A673 (cell line): ENCODE measurements around the gene CDK19.

Experiments
- EZH2 ChIP-seq: fragments of 200-600 bp; sonication (generic); IDR thresholded peaks from 2 replicates; pipeline ENCODE4 v1.6.1; 2017; ENCODE audit warnings: borderline replicate concordance, low read depth, mild to moderate bottlenecking, mixed read lengths, antibody characterized with exemption, low read length; ENCODE audit not compliant: poor library complexity, severe bottlenecking
- TF ChIP-seq, protein P1 (sequence below): fragments of 300-800, 200-600 bp; sonication (generic); conservative IDR thresholded peaks from 2 replicates; pipeline ENCODE4 v1.5.1; 2017; ENCODE audit warnings: low read depth, mild to moderate bottlenecking, antibody characterized with exemption, low read length, moderate library complexity, mixed read lengths

DNA sequence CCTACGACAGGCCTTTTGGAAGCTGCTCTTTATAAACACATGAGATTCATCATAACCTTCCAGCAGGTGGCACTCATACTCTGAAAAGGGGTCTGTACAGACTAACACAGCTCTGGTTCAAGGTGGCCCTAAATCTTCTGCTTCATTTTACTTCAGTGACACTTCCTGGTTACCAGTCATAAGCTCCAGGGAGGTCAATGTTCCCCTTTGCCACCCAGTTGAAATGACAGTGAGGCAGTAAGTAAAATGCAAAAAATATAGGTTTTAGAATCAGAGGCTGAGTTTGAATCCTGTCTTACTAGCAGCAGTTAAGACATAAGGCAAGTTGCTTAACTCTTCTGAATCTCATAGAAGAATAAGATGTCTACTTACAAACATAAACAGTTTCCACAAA lies 132.8 kb downstream of the CDK19 start:
- TF ChIP-seq, protein P1, sequence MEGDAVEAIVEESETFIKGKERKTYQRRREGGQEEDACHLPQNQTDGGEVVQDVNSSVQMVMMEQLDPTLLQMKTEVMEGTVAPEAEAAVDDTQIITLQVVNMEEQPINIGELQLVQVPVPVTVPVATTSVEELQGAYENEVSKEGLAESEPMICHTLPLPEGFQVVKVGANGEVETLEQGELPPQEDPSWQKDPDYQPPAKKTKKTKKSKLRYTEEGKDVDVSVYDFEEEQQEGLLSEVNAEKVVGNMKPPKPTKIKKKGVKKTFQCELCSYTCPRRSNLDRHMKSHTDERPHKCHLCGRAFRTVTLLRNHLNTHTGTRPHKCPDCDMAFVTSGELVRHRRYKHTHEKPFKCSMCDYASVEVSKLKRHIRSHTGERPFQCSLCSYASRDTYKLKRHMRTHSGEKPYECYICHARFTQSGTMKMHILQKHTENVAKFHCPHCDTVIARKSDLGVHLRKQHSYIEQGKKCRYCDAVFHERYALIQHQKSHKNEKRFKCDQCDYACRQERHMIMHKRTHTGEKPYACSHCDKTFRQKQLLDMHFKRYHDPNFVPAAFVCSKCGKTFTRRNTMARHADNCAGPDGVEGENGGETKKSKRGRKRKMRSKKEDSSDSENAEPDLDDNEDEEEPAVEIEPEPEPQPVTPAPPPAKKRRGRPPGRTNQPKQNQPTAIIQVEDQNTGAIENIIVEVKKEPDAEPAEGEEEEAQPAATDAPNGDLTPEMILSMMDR, result peak; percentile 77
- TF ChIP-seq EZH2, result no peak
